ENCODE data around the gene PIP5K1B. TPM values are rescaled to one million over a fixed set of nuclear protein-coding genes. Genes with fewer than 3 reads are reported as not detected.

Gene PIP5K1B
- total and polyA plus RNA-seq, 4 donors = 0.09 to 30.9 (median 0.29) TPM

DNA sequence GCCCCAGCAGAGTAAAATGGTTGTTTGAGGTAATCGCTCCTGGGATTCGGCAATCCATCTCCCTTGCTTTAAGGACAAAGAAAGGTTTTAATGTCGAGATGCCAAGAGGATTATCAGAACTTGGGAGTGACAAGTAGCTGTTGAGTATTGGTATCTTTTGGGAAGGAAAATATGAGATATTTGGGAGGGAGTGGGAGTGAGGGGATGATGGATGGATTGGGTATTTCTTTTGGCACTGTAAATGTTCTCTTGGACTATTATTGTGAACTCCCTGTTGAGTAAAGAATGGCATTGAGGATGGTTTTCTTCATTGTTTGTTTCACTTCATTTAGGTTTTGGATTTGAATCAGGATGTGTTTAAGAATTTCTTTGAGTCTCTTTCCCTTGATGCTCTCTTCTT lies 86.1 kb downstream of the PIP5K1B start:
- H3K36me3 ChIP-seq (ENCODE audit: control insufficient read depth in 4 of 4, insufficient read depth in 3 of 4, low read depth in 1 of 4, low read length in 3 of 4) = no peaks in the 10 kb centered on the region
- H3K4me1 ChIP-seq (ENCODE audit: control insufficient read depth in 4 of 4, insufficient read depth in 4 of 4, low read length in 3 of 4) = no peaks in the 10 kb centered on the region
- no peak overlapping the region for H3K4me3 ChIP-seq (ENCODE audit: low read depth in 1 of 3, low read length in 3 of 3)
- no peak for TF ChIP-seq JUND (IDR thresholded peaks at IDR 0.05)
- no peak for TF ChIP-seq FOXA2 (IDR thresholded peaks at IDR 0.05)
- no peak for TF ChIP-seq HNF4G (IDR thresholded peaks at IDR 0.05)
- no peak for TF ChIP-seq YY1 (IDR thresholded peaks at IDR 0.05)
- no peak for TF ChIP-seq MAX (IDR thresholded peaks at IDR 0.05)
- TF ChIP-seq RAD21 (IDR thresholded peaks at IDR 0.05) = no peak
- no peak for TF ChIP-seq RXRA (IDR thresholded peaks at IDR 0.05)
- TF ChIP-seq, protein P1, sequence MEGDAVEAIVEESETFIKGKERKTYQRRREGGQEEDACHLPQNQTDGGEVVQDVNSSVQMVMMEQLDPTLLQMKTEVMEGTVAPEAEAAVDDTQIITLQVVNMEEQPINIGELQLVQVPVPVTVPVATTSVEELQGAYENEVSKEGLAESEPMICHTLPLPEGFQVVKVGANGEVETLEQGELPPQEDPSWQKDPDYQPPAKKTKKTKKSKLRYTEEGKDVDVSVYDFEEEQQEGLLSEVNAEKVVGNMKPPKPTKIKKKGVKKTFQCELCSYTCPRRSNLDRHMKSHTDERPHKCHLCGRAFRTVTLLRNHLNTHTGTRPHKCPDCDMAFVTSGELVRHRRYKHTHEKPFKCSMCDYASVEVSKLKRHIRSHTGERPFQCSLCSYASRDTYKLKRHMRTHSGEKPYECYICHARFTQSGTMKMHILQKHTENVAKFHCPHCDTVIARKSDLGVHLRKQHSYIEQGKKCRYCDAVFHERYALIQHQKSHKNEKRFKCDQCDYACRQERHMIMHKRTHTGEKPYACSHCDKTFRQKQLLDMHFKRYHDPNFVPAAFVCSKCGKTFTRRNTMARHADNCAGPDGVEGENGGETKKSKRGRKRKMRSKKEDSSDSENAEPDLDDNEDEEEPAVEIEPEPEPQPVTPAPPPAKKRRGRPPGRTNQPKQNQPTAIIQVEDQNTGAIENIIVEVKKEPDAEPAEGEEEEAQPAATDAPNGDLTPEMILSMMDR (IDR thresholded peaks at IDR 0.05; ENCODE audit: low read depth, low read length, missing input control) = no peak
- no peak for TF ChIP-seq FOXA1 (IDR thresholded peaks at IDR 0.05)
- no peak for TF ChIP-seq EGR1 (IDR thresholded peaks at IDR 0.05; ENCODE audit: low read depth in 2 of 2)
- TF ChIP-seq, protein P2, sequence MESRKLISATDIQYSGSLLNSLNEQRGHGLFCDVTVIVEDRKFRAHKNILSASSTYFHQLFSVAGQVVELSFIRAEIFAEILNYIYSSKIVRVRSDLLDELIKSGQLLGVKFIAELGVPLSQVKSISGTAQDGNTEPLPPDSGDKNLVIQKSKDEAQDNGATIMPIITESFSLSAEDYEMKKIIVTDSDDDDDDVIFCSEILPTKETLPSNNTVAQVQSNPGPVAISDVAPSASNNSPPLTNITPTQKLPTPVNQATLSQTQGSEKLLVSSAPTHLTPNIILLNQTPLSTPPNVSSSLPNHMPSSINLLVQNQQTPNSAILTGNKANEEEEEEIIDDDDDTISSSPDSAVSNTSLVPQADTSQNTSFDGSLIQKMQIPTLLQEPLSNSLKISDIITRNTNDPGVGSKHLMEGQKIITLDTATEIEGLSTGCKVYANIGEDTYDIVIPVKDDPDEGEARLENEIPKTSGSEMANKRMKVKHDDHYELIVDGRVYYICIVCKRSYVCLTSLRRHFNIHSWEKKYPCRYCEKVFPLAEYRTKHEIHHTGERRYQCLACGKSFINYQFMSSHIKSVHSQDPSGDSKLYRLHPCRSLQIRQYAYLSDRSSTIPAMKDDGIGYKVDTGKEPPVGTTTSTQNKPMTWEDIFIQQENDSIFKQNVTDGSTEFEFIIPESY (IDR thresholded peaks at IDR 0.05) = no peak
- no peak for TF ChIP-seq HNF4A (conservative IDR thresholded peaks at IDR 0.05)
- TF ChIP-seq TAF1 (conservative IDR thresholded peaks at IDR 0.05) = no peak
- TF ChIP-seq GABPA (IDR thresholded peaks at IDR 0.05 in 1 of 2, conservative IDR thresholded peaks at IDR 0.05 in 1 of 2) = no peak
- TF ChIP-seq ATF3 (IDR thresholded peaks at IDR 0.05) = no peak
- TF ChIP-seq NR2F2 (IDR thresholded peaks at IDR 0.05) = no peak
- TF ChIP-seq, protein P3, sequence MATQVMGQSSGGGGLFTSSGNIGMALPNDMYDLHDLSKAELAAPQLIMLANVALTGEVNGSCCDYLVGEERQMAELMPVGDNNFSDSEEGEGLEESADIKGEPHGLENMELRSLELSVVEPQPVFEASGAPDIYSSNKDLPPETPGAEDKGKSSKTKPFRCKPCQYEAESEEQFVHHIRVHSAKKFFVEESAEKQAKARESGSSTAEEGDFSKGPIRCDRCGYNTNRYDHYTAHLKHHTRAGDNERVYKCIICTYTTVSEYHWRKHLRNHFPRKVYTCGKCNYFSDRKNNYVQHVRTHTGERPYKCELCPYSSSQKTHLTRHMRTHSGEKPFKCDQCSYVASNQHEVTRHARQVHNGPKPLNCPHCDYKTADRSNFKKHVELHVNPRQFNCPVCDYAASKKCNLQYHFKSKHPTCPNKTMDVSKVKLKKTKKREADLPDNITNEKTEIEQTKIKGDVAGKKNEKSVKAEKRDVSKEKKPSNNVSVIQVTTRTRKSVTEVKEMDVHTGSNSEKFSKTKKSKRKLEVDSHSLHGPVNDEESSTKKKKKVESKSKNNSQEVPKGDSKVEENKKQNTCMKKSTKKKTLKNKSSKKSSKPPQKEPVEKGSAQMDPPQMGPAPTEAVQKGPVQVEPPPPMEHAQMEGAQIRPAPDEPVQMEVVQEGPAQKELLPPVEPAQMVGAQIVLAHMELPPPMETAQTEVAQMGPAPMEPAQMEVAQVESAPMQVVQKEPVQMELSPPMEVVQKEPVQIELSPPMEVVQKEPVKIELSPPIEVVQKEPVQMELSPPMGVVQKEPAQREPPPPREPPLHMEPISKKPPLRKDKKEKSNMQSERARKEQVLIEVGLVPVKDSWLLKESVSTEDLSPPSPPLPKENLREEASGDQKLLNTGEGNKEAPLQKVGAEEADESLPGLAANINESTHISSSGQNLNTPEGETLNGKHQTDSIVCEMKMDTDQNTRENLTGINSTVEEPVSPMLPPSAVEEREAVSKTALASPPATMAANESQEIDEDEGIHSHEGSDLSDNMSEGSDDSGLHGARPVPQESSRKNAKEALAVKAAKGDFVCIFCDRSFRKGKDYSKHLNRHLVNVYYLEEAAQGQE (IDR thresholded peaks at IDR 0.05) = no peak
- no peak for TF ChIP-seq SP1 (IDR thresholded peaks at IDR 0.05)
- no peak overlapping the region for H3K9ac ChIP-seq (ENCODE audit: low read depth in 1 of 2, low read length in 2 of 2)
- H3K9me3 ChIP-seq (ENCODE audit: control insufficient read depth in 4 of 4, low read length in 3 of 4) = no peaks in the 10 kb centered on the region
- peaks cover 0 to 4% (median 0%) of the 10 kb centered on the region in 4 donors for H3K27me3 ChIP-seq (ENCODE audit: control insufficient read depth in 4 of 4, insufficient read depth in 4 of 4, low read length in 3 of 4)
- H3K27ac ChIP-seq (ENCODE audit: low read depth in 1 of 2, low read length in 2 of 2) = no peak overlapping the region
- DNase-seq (ENCODE audit: low spot score) = no peak
- WGBS = 86% methylated on average over 3 of the region's 3 CpGs
